Spinal cord (tissue), 10 donors: ENCODE measurements around the gene MMS22L. TPM values are rescaled to one million over a fixed set of nuclear protein-coding genes. Genes with fewer than 3 reads are reported as not detected.
A peak's percentile ranks its signal among the peaks of the same experiment; 100 is the strongest.

Experiments
- DNase-seq, 6 donors: peaks; one replicate each; pipeline versions ENCODE4 v3.0.0 to v3.0.0-alpha.2; 2013 to 2015; ENCODE audit warnings: low spot score in 6 of 6, low read depth in 4 of 6
- H3K27ac ChIP-seq: one replicate; pipeline ENCODE4 v1.5.1; 2013; ENCODE audit warnings: low read depth, low read length, control low read depth
- H3K27me3 ChIP-seq: one replicate; pipeline ENCODE4 v1.6.1; 2013; ENCODE audit warnings: low read length; ENCODE audit not compliant: control insufficient read depth, insufficient read depth
- H3K36me3 ChIP-seq: one replicate; pipeline ENCODE4 v1.6.1; 2013; ENCODE audit warnings: low read length; ENCODE audit not compliant: control insufficient read depth, insufficient read depth
- H3K4me1 ChIP-seq: one replicate; pipeline ENCODE4 v1.6.1; 2013; ENCODE audit warnings: low read length; ENCODE audit not compliant: control insufficient read depth, insufficient read depth
- H3K4me3 ChIP-seq: one replicate; pipeline ENCODE4 v1.5.1; 2013; ENCODE audit warnings: low read depth, low read length, control low read depth
- H3K9me3 ChIP-seq: one replicate; pipeline ENCODE4 v1.6.1; 2013; ENCODE audit warnings: low read length; ENCODE audit not compliant: control insufficient read depth, insufficient read depth
- WGBS: methylation state at CpG from one replicate; pipeline ENCODE4 v1.1.5; 2013; ENCODE audit warnings: missing lambda C conversion rate; ENCODE audit not compliant: insufficient coverage; 5-methylcytosine and 5-hydroxymethylcytosine counted together
- long read RNA-seq, 4 donors: transcript quantifications; one replicate each; lab custom pipeline, GENCODE V29; 2026
- polyA plus RNA-seq, 2 donors: library from polyadenylated mRNA; unstranded; fragments of 120-200 nt; gene quantifications; one replicate each; pipeline ENCODE4 v1.2.1, GENCODE V29; 2013; ENCODE audit not compliant: insufficient read length in 2 of 2
- total RNA-seq, 2 donors: library from RNA; depleted of rRNA in 1 of 2; stranded (reverse); fragments of 120-200 nt in 1 of 2; fragments of >200 nt in 1 of 2; gene quantifications; one replicate each; pipeline versions ENCODE4 v1.2.3 to v1.2.4, GENCODE V29; 2013 to 2014
- donor health status: healthy.

The MMS22L gene, protein sequence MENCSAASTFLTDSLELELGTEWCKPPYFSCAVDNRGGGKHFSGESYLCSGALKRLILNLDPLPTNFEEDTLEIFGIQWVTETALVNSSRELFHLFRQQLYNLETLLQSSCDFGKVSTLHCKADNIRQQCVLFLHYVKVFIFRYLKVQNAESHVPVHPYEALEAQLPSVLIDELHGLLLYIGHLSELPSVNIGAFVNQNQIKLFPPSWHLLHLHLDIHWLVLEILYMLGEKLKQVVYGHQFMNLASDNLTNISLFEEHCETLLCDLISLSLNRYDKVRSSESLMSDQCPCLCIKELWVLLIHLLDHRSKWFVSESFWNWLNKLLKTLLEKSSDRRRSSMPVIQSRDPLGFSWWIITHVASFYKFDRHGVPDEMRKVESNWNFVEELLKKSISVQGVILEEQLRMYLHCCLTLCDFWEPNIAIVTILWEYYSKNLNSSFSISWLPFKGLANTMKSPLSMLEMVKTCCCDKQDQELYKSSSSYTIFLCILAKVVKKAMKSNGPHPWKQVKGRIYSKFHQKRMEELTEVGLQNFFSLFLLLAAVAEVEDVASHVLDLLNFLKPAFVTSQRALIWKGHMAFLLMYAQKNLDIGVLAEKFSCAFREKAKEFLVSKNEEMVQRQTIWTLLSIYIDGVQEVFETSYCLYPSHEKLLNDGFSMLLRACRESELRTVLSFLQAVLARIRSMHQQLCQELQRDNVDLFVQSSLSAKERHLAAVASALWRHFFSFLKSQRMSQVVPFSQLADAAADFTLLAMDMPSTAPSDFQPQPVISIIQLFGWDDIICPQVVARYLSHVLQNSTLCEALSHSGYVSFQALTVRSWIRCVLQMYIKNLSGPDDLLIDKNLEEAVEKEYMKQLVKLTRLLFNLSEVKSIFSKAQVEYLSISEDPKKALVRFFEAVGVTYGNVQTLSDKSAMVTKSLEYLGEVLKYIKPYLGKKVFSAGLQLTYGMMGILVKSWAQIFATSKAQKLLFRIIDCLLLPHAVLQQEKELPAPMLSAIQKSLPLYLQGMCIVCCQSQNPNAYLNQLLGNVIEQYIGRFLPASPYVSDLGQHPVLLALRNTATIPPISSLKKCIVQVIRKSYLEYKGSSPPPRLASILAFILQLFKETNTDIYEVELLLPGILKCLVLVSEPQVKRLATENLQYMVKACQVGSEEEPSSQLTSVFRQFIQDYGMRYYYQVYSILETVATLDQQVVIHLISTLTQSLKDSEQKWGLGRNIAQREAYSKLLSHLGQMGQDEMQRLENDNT
- 10 to 100 TPM; 11.7 to 18.9 TPM for total RNA-seq
- polyA plus RNA-seq = 1 to 10 TPM; 5.9 to 6.9 TPM
- long read RNA-seq, donor 1 = 0 reads
- long read RNA-seq, donor 2 = 0 reads
- long read RNA-seq, donor 3 = 0 reads
- long read RNA-seq, donor 4 = 0 reads

GRCh38 chr6:97282726-97283617 lies at the start of gene MMS22L:
Gene MMS22L (minus strand): TSS chr6:97283216. CDS start chr6:97282477, 739 bp downstream.
- WGBS = 0% methylated on average over 67 of the region's 67 CpGs
- H3K36me3 ChIP-seq = no peaks in the 10 kb centered on the region
- peak within 1 kb of the TSS; percentile 76 for H3K27ac ChIP-seq

GRCh38 chr6:97322811-97323210 lies 39.8 kb upstream of the MMS22L start:
- no peaks in the 10 kb centered on the region for H3K4me1 ChIP-seq
- WGBS = no CpG with 5 or more reads among the region's 1 CpG
- H3K27me3 ChIP-seq = no peaks in the 10 kb centered on the region
- H3K36me3 ChIP-seq = no peaks in the 10 kb centered on the region
- peak in 1 of 6 donors; percentile 9 for DNase-seq
- no peak overlapping the region for H3K4me3 ChIP-seq
- H3K27ac ChIP-seq = no peak overlapping the region
- no peaks in the 10 kb centered on the region for H3K9me3 ChIP-seq

More at GRCh38 chr6:97282726-97283617, at the start of gene MMS22L:
- peak; percentile 86 to 98 (median 92) for DNase-seq
- H3K9me3 ChIP-seq = no peaks in the 10 kb centered on the region
- H3K27me3 ChIP-seq = no peaks in the 10 kb centered on the region
- peaks cover 5% of the 10 kb centered on the region for H3K4me1 ChIP-seq
- peak within 1 kb of the TSS; percentile 95 for H3K4me3 ChIP-seq

DNA sequence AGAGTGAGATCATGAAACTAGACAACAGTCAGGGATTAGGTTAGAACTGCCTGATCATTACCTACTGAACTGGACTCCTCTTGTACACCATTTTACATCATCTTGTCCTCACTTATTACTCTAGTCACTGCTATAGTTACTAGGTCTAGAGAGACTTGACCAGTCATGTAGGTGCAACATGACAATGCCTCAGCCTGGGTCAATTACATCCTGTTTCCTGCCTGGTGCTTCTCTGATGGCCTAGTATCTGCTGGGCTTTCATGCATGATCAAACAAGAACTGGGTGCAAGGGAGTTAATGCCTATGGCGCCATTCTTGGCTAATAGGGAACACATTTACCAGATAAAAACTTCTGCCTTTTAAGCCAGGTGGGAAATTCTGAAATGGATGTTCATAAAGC lies 39.2 kb upstream of the MMS22L start:
- no peaks in the 10 kb centered on the region for H3K36me3 ChIP-seq
- no CpG with 5 or more reads among the region's 1 CpG for WGBS
- no peak overlapping the region for H3K4me3 ChIP-seq
- H3K9me3 ChIP-seq = no peaks in the 10 kb centered on the region
- no peak for DNase-seq
- H3K27ac ChIP-seq = no peak overlapping the region
- no peaks in the 10 kb centered on the region for H3K27me3 ChIP-seq
- H3K4me1 ChIP-seq = no peaks in the 10 kb centered on the region

GRCh38 chr6:97316978-97317377 lies 34.0 kb upstream of the MMS22L start:
- H3K4me3 ChIP-seq = no peak overlapping the region
- no peaks in the 10 kb centered on the region for H3K4me1 ChIP-seq
- H3K27ac ChIP-seq = no peak overlapping the region
- H3K9me3 ChIP-seq = no peaks in the 10 kb centered on the region
- no peaks in the 10 kb centered on the region for H3K36me3 ChIP-seq
- DNase-seq = no peak
- H3K27me3 ChIP-seq = no peaks in the 10 kb centered on the region

- Histone ChIP-seq H3K9me3 (no peaks in the 10 kb centered on the region), H3K27me3 (no peaks in the 10 kb centered on the region), H3K36me3 (no peaks in the 10 kb centered on the region), H3K4me1 (no peaks in the 10 kb centered on the region), H3K4me3 (no peak overlapping the region), H3K27ac (no peak overlapping the region)
- no CpG with 5 or more reads among the region's 1 CpG for WGBS
- DNase-seq = no peak
Measured at GRCh38 chr6:97312241-97312640, 29.2 kb upstream of the MMS22L start.

DNA sequence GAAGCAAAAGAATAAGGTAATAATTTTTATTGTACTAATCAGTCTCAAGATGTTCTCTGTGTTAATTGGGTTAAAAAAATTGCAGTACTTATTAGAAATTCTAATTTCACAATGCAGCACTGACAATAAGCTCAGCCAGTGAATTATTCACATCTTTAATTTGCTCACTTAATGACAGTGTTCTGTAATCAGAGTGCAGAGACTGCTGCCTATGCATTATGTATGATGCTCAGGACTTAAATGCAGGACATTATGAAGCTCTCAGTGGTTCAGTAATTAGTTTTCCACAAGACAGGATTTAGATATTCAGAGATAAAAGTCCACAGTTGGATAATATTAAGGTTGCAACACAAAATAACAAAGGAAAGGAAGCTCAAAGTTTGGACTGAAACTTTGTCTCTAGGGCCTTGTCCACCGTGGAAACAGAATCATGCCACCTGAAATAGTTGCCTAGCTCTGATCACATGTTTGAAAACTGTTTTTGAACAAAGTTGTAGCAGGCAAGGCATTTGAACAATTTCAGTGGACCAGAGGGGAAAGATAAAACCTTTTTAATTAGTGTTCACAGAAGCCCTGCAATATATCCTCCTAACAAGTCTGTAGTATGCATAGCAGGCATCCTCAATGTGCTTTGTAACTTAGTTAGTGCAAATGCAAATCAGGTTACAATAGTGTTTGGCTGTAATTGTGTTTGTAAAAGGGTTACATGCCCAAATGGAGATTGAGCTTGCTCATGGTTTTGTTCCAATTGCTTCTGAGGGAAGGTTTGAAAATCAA lies 23.7 kb upstream of the MMS22L start:
- Histone ChIP-seq H3K9me3 (no peaks in the 10 kb centered on the region), H3K4me1 (peaks cover 4% of the 10 kb centered on the region), H3K4me3 (no peak overlapping the region), H3K36me3 (no peaks in the 10 kb centered on the region), H3K27ac (no peak overlapping the region), H3K27me3 (no peaks in the 10 kb centered on the region)
- DNase-seq = peak in 3 of 6 donors; percentile 17 to 84 (median 58)
- 0% methylated on average over 1 of the region's 1 CpG for WGBS

DNA sequence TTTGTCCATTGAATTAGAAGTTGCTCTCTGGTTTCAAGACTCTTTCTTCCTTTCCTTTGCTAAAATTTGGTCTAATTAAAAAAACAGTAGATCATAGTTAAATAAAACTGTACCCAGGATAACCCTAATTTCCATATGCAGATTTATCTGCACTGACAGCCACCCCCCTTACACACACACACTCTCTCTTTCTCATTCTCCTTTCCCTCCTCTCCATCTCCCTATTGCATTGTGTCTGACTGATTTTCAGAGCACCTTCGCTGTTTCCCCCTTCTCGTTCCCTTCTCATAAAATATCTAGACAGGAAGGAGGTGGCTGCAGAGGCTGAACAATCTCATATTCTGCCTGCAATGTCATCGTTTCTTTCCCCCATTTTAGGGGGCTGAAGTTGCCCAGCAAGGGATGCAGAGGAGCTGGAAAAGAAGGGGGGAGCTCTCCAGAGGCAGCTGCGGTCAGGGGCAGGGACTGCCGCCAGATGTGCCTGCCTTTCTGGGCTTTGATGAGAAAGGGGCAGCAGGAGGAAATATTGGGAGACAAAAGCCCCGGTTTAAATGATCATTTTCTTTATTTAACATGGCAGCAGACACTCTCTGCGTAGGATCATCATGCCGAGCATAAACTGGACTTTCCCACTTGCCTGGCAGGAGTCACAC lies 22.5 kb upstream of the MMS22L start:
- Histone ChIP-seq H3K36me3 (no peaks in the 10 kb centered on the region), H3K27me3 (no peaks in the 10 kb centered on the region), H3K9me3 (no peaks in the 10 kb centered on the region), H3K4me3 (peak overlapping the region; percentile 28), H3K4me1 (peaks cover 4% of the 10 kb centered on the region), H3K27ac (no peak overlapping the region)
- 14% methylated on average over 5 of the region's 8 CpGs for WGBS
- DNase-seq = peak in 2 of 6 donors; percentile 41 to 42

DNA sequence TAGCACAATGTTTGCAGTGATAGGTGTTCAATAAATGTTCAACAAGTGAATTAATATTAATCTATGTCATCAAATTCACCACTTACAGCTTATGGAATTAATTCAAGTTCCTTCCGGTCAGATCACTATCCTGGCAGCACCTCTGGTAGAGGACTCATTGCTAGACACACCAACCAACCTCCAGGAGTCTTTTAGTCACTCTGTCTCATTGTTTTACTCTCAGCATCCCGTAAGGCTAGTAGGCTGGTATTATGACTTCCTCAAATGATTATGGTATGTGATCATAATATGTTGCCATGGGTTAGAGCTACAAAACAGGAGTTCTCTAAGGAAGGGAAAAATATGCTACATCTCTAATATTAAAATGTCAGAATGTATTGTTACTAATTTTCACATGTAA lies 21.7 kb upstream of the MMS22L start:
- H3K27me3 ChIP-seq = no peaks in the 10 kb centered on the region
- H3K36me3 ChIP-seq = no peaks in the 10 kb centered on the region
- H3K4me1 ChIP-seq = peaks cover 4% of the 10 kb centered on the region
- no peak overlapping the region for H3K27ac ChIP-seq
- DNase-seq = no peak
- H3K4me3 ChIP-seq = no peak overlapping the region
- WGBS = no CpG with 5 or more reads among the region's 2 CpGs
- H3K9me3 ChIP-seq = no peaks in the 10 kb centered on the region
